ENCODE results near the gene VAT1L.

VAT1L gene

DNA sequence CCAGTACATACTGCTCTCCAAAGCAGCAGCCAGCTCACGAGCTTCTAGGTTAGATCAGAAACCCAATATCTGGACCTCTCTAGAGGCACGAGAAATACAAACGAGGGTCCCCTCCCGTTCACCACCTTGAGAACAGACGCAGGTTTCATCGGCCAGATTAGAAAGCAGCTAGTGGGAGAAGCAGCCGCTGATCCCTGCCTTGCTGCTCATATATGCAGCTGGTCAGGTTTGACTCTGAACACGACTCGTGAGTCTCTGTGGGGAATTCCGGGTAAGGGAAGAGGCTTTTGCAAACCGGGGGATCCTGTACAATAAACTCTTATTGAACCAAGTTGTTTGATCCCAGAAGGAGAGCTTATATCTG lies 1.6 kb downstream of the VAT1L start:
- no peak overlapping the region for H3K27ac ChIP-seq
- no peaks in the 10 kb centered on the region for H3K36me3 ChIP-seq
- H3K4me3 ChIP-seq (ENCODE audit: low read depth in 1 of 2, low read length in 1 of 2): no peak overlapping the region
- TF ChIP-seq, protein P1, sequence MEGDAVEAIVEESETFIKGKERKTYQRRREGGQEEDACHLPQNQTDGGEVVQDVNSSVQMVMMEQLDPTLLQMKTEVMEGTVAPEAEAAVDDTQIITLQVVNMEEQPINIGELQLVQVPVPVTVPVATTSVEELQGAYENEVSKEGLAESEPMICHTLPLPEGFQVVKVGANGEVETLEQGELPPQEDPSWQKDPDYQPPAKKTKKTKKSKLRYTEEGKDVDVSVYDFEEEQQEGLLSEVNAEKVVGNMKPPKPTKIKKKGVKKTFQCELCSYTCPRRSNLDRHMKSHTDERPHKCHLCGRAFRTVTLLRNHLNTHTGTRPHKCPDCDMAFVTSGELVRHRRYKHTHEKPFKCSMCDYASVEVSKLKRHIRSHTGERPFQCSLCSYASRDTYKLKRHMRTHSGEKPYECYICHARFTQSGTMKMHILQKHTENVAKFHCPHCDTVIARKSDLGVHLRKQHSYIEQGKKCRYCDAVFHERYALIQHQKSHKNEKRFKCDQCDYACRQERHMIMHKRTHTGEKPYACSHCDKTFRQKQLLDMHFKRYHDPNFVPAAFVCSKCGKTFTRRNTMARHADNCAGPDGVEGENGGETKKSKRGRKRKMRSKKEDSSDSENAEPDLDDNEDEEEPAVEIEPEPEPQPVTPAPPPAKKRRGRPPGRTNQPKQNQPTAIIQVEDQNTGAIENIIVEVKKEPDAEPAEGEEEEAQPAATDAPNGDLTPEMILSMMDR (IDR thresholded peaks at IDR 0.05): no peak
- peaks cover 86% of the 10 kb centered on the region for H3K27me3 ChIP-seq
- H3K9me3 ChIP-seq: no peaks in the 10 kb centered on the region
- H3K4me1 ChIP-seq (ENCODE audit: control insufficient read depth in 1 of 2, insufficient read depth in 1 of 2, low read depth in 1 of 2, low read length in 1 of 2): no peaks in the 10 kb centered on the region

DNA sequence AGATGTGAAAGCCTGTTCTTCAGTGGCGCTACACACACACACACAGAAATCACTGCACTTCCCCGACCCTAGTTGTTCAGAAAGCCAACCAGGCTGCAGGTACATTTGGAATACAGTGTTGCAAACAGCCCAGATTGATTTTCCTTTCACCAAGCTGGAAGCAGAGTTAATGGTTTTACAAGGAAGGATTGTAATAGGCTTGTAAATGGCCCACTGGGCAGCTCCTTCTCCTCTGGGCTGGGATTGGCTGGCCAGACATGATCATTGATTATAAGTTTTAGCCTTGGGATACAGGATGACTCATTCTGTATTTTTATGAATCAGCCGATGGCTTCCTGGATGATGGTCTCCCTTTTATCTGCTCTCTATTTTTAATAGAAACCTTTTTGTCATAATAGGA lies 2.5 kb downstream of the VAT1L start:
- TF ChIP-seq, protein P1 (IDR thresholded peaks at IDR 0.05): no peak
- Histone ChIP-seq H3K27ac (no peak overlapping the region), H3K27me3 (peaks cover 76% of the 10 kb centered on the region)

GRCh38 chr16:77793417-77793816 lies 5.1 kb downstream of the VAT1L start:
- TF ChIP-seq, protein P1 (IDR thresholded peaks at IDR 0.05): no peak
- H3K27ac ChIP-seq: no peak overlapping the region
- H3K9me3 ChIP-seq: no peaks in the 10 kb centered on the region
- H3K27me3 ChIP-seq: peaks cover 51% of the 10 kb centered on the region
- no peaks in the 10 kb centered on the region for H3K4me1 ChIP-seq (ENCODE audit: control insufficient read depth in 1 of 2, insufficient read depth in 1 of 2, low read depth in 1 of 2, low read length in 1 of 2)
- no peaks in the 10 kb centered on the region for H3K36me3 ChIP-seq
- no peak overlapping the region for H3K4me3 ChIP-seq (ENCODE audit: low read depth in 1 of 2, low read length in 1 of 2)

More for the DNA sequence above, 2.5 kb downstream of the VAT1L start:
- Histone ChIP-seq H3K36me3 (no peaks in the 10 kb centered on the region), H3K4me1 (ENCODE audit: control insufficient read depth in 1 of 2, insufficient read depth in 1 of 2, low read depth in 1 of 2, low read length in 1 of 2) (no peaks in the 10 kb centered on the region), H3K4me3 (ENCODE audit: low read depth in 1 of 2, low read length in 1 of 2) (no peak overlapping the region), H3K9me3 (no peaks in the 10 kb centered on the region)

DNA sequence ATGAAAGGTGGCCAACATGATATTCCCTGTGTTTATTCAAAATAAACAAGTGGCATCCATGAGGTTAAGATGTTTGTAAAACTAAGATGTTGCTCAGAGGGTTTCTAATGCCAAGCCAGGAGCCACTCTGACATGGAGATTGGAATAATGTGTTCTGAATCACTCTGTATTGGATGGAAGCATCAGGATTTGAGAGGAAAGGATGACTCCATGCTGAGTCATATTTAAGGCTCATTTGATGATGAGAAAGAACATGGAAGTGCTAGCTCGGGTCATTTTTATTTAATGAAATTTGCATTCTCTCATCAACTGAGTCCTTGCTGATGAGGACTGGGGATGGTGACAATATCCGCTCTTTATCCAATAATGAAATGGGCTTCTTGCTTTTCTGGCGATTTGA lies 6.2 kb downstream of the VAT1L start:
- Histone ChIP-seq H3K36me3 (no peaks in the 10 kb centered on the region), H3K4me3 (ENCODE audit: low read depth in 1 of 2, low read length in 1 of 2) (no peak overlapping the region), H3K27ac (no peak overlapping the region), H3K4me1 (ENCODE audit: control insufficient read depth in 1 of 2, insufficient read depth in 1 of 2, low read depth in 1 of 2, low read length in 1 of 2) (no peaks in the 10 kb centered on the region), H3K27me3 (peaks cover 40% of the 10 kb centered on the region), H3K9me3 (no peaks in the 10 kb centered on the region)
- TF ChIP-seq, protein P1 (IDR thresholded peaks at IDR 0.05): no peak

DNA sequence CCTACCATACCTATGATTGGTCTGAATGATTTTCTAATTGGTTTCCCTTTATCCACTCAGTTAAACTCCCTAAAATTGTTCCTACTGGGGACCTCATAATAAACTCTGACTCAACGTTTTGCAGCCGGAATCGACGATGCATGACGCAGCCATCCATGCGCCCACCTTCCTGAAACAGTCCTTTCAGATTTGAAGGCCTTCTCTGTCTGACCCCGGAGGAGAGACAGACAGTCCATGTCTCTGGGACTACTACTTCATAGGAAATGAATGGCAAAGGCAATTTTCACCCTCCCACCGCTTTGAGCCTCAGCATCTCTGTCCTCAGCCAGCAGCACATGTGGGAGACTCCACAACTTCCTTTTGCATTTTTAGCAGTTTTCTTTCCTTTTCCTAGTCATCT lies 13.5 kb downstream of the VAT1L start:
- Histone ChIP-seq H3K4me3 (ENCODE audit: low read depth in 1 of 2, low read length in 1 of 2) (no peak overlapping the region), H3K4me1 (ENCODE audit: control insufficient read depth in 1 of 2, insufficient read depth in 1 of 2, low read depth in 1 of 2, low read length in 1 of 2) (no peaks in the 10 kb centered on the region), H3K9me3 (no peaks in the 10 kb centered on the region), H3K27me3 (no peaks in the 10 kb centered on the region), H3K36me3 (no peaks in the 10 kb centered on the region), H3K27ac (no peak overlapping the region)
- TF ChIP-seq, protein P1 (IDR thresholded peaks at IDR 0.05): no peak

DNA sequence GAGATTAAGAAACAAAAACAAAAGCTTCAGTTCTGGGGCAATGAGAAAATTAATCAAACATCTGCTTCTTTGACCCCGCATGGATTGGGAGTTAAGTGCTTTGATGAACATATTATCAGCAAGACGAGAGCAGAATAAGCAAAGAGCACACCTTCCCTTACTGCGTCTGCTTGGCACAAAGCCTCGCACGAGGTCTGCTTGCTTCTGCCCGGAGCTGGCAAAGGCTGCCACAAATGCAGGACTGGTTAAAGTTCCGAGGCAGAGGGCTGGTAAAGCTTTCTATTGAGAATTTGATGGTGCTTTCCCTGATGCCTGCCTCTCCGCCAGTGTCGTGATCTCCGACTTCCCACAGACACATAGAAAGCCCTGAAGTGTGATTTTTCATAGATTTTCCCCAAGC lies 17.0 kb downstream of the VAT1L start:
- H3K27me3 ChIP-seq: no peaks in the 10 kb centered on the region
- TF ChIP-seq, protein P1 (IDR thresholded peaks at IDR 0.05): no peak
- no peak overlapping the region for H3K27ac ChIP-seq
- no peak overlapping the region for H3K4me3 ChIP-seq (ENCODE audit: low read depth in 1 of 2, low read length in 1 of 2)
- H3K4me1 ChIP-seq (ENCODE audit: control insufficient read depth in 1 of 2, insufficient read depth in 1 of 2, low read depth in 1 of 2, low read length in 1 of 2): no peaks in the 10 kb centered on the region
- H3K9me3 ChIP-seq: no peaks in the 10 kb centered on the region
- no peaks in the 10 kb centered on the region for H3K36me3 ChIP-seq
